Islet of Langerhans (tissue), 1 donor: ENCODE results near the gene SVOP.

ENCODE experiments used
- FAIRE-seq: peaks from one replicate; lab custom pipeline; 2011; peaks lifted over from hg19 to GRCh38; lab: Jason Lieb, UNC

SVOP gene

GRCh38 chr12:108935159-108935763 lies 85.6 kb downstream of the SVOP start:
- no peak for FAIRE-seq

GRCh38 chr12:108933949-108934348 lies 86.9 kb downstream of the SVOP start:
- FAIRE-seq, result no peak

- FAIRE-seq, result no peak
These were observed 90.1 kb downstream of the SVOP start for GRCh38 chr12:108930756-108931155.

- FAIRE-seq, result no peak
These were observed 90.7 kb downstream of the SVOP start for GRCh38 chr12:108930155-108930554.

GRCh38 chr12:108928695-108929094 lies 92.2 kb downstream of the SVOP start:
- FAIRE-seq, result no peak

GRCh38 chr12:108922918-108923317 lies 98.0 kb downstream of the SVOP start:
- no peak for FAIRE-seq

- no peak for FAIRE-seq
These were observed 98.9 kb downstream of the SVOP start for GRCh38 chr12:108921946-108922345.

GRCh38 chr12:108918960-108919642 lies 101.8 kb downstream of the SVOP start:
- FAIRE-seq, result no peak

GRCh38 chr12:108918206-108918605 lies 102.7 kb downstream of the SVOP start:
- no peak for FAIRE-seq

GRCh38 chr12:108916336-108916735 lies 104.5 kb downstream of the SVOP start:
- FAIRE-seq, result no peak

GRCh38 chr12:108915632-108916133 lies 105.2 kb downstream of the SVOP start:
- no peak for FAIRE-seq

GRCh38 chr12:108914121-108914531 lies 106.7 kb downstream of the SVOP start:
- no peak for FAIRE-seq

GRCh38 chr12:108912361-108912760 lies 108.5 kb downstream of the SVOP start:
- no peak for FAIRE-seq

GRCh38 chr12:108911915-108912314 lies 109.0 kb downstream of the SVOP start:
- no peak for FAIRE-seq

GRCh38 chr12:108910336-108910735 lies 110.5 kb downstream of the SVOP start:
- FAIRE-seq, result no peak

GRCh38 chr12:108907839-108908351 lies 113.0 kb downstream of the SVOP start:
- no peak for FAIRE-seq

GRCh38 chr12:108906971-108907370 lies 113.9 kb downstream of the SVOP start:
- FAIRE-seq, result no peak

- no peak for FAIRE-seq
These were observed 115.1 kb downstream of the SVOP start for GRCh38 chr12:108905725-108906124.

GRCh38 chr12:108899145-108899544 lies 121.7 kb downstream of the SVOP start:
- FAIRE-seq, result no peak

- no peak for FAIRE-seq
These were observed 124.1 kb downstream of the SVOP start for GRCh38 chr12:108896817-108897216.

- no peak for FAIRE-seq
These were observed 124.5 kb downstream of the SVOP start for GRCh38 chr12:108896336-108896735.

- no peak for FAIRE-seq
These were observed 125.6 kb downstream of the SVOP start for GRCh38 chr12:108895220-108895802.

GRCh38 chr12:108890208-108890607 lies 130.7 kb downstream of the SVOP start:
- FAIRE-seq, result no peak
